ENCODE results near the gene GPR33. TPM values are rescaled to one million over a fixed set of nuclear protein-coding genes. Genes with fewer than 3 reads are reported as not detected.

Gene GPR33
- total RNA-seq, 1 experiment from 2014 or later: not detected

GRCh38 chr14:31445703-31446102 is 42.1 kb downstream of the GPR33 start:
- ChIA-PET POLR2A (interaction anchor here (1.0 to 1.7 kb wide), 2 partner anchors 10 to 26 kb away, joined by 4 to 7 read pairs; partner anchors contain the start of gene HEATR5A), CTCF (interaction anchor here (0.6 to 0.7 kb wide), 2 partner anchors 29 to 332 kb away, joined by 3 read pairs; no protein-coding TSS in a partner anchor)
- H3K9me3 Mint-ChIP-seq (ENCODE audit: unreplicated experiment): no peaks in the 10 kb centered on the region
- no TSS peak for BruUV-seq (replicated peaks)
- no peaks in the 10 kb centered on the region for H3K27me3 Mint-ChIP-seq (ENCODE audit: insufficient read depth, unreplicated experiment)
- TF ChIP-seq CTCF (IDR thresholded peaks at IDR 0.05; ENCODE audit: unreplicated experiment): no peak
- intact Hi-C loops (cut with micrococcal nuclease): no loop called here
- H3K4me3 Mint-ChIP-seq (ENCODE audit: unreplicated experiment): no peak overlapping the region
- peak overlapping the region; percentile 8 for H3K27ac Mint-ChIP-seq (ENCODE audit: low read depth, unreplicated experiment)
- peaks cover 5% of the 10 kb centered on the region for H3K4me1 Mint-ChIP-seq (ENCODE audit: insufficient read depth, unreplicated experiment)
- no peak for DNase-seq (ENCODE audit: unreplicated experiment)
- peaks cover 48% of the 10 kb centered on the region for H3K36me3 Mint-ChIP-seq (ENCODE audit: insufficient read depth, unreplicated experiment)

- no TSS peak for BruUV-seq (replicated peaks)
- H3K9me3 Mint-ChIP-seq (ENCODE audit: unreplicated experiment): no peaks in the 10 kb centered on the region
- intact Hi-C loops (cut with micrococcal nuclease): no loop called here
- H3K27me3 Mint-ChIP-seq (ENCODE audit: insufficient read depth, unreplicated experiment): no peaks in the 10 kb centered on the region
- no peak for DNase-seq (ENCODE audit: unreplicated experiment)
- H3K27ac Mint-ChIP-seq (ENCODE audit: low read depth, unreplicated experiment): no peak overlapping the region
- no peak overlapping the region for H3K4me3 Mint-ChIP-seq (ENCODE audit: unreplicated experiment)
- H3K4me1 Mint-ChIP-seq (ENCODE audit: insufficient read depth, unreplicated experiment): peaks cover 5% of the 10 kb centered on the region
- H3K36me3 Mint-ChIP-seq (ENCODE audit: insufficient read depth, unreplicated experiment): peaks cover 16% of the 10 kb centered on the region
- ChIA-PET POLR2A (interaction anchor here (0.6 to 1.4 kb wide), 3 partner anchors 20 to 418 kb away, joined by 3 to 11 read pairs (median 3); partner anchors contain the start of gene HEATR5A), CTCF (no interaction called here)
- no peak for TF ChIP-seq CTCF (IDR thresholded peaks at IDR 0.05; ENCODE audit: unreplicated experiment)
Observed at GRCh38 chr14:31442284-31442683, 45.6 kb downstream of the GPR33 start.

- no peaks in the 10 kb centered on the region for H3K9me3 Mint-ChIP-seq (ENCODE audit: unreplicated experiment)
- ChIA-PET POLR2A (interaction anchor here (0.6 to 1.4 kb wide), 3 partner anchors 21 to 417 kb away, joined by 3 to 11 read pairs (median 3); partner anchors contain the start of gene HEATR5A), CTCF (interaction anchor here (0.7 kb wide), 1 partner anchor 1088 kb away, joined by 3 read pairs; no protein-coding TSS in a partner anchor)
- intact Hi-C loops (cut with micrococcal nuclease): no loop called here
- H3K27ac Mint-ChIP-seq (ENCODE audit: low read depth, unreplicated experiment): peak overlapping the region; percentile 46
- TF ChIP-seq CTCF (IDR thresholded peaks at IDR 0.05; ENCODE audit: unreplicated experiment): no peak
- H3K36me3 Mint-ChIP-seq (ENCODE audit: insufficient read depth, unreplicated experiment): peaks cover 16% of the 10 kb centered on the region
- no peak overlapping the region for H3K4me3 Mint-ChIP-seq (ENCODE audit: unreplicated experiment)
- peaks cover 5% of the 10 kb centered on the region for H3K4me1 Mint-ChIP-seq (ENCODE audit: insufficient read depth, unreplicated experiment)
- DNase-seq (ENCODE audit: unreplicated experiment): no peak
- no peaks in the 10 kb centered on the region for H3K27me3 Mint-ChIP-seq (ENCODE audit: insufficient read depth, unreplicated experiment)
- no TSS peak for BruUV-seq (replicated peaks)
Observed at GRCh38 chr14:31441273-31442111, 46.3 kb downstream of the GPR33 start.

GRCh38 chr14:31440280-31440679 is 47.6 kb downstream of the GPR33 start:
- Mint-ChIP-seq H3K4me3 (ENCODE audit: unreplicated experiment) (no peak overlapping the region), H3K27ac (ENCODE audit: low read depth, unreplicated experiment) (peak overlapping the region; percentile 46), H3K36me3 (ENCODE audit: insufficient read depth, unreplicated experiment) (peaks cover 8% of the 10 kb centered on the region), H3K27me3 (ENCODE audit: insufficient read depth, unreplicated experiment) (no peaks in the 10 kb centered on the region), H3K9me3 (ENCODE audit: unreplicated experiment) (no peaks in the 10 kb centered on the region), H3K4me1 (ENCODE audit: insufficient read depth, unreplicated experiment) (peaks cover 13% of the 10 kb centered on the region)
- intact Hi-C loops (cut with micrococcal nuclease): no loop called here
- ChIA-PET POLR2A (no interaction called here), CTCF (no interaction called here)
- TF ChIP-seq CTCF (IDR thresholded peaks at IDR 0.05; ENCODE audit: unreplicated experiment): no peak
- DNase-seq (ENCODE audit: unreplicated experiment): no peak
- no TSS peak for BruUV-seq (replicated peaks)

All from MCF 10A (cell line).